Endodermal cell (in vitro differentiated cells): ENCODE results near the gene HACD2. TPM values are rescaled to one million over a fixed set of nuclear protein-coding genes. Genes with fewer than 3 reads are reported as not detected.

ENCODE experiments used
- DNase-seq: peaks from one replicate; pipeline ENCODE4 v3.0.0-alpha.2; 2017
- H3K27ac ChIP-seq: 2 replicates; pipeline ENCODE4 v1.5.1; 2013; ENCODE audit warnings: mild to moderate bottlenecking, low read depth, low read length, moderate library complexity
- H3K27me3 ChIP-seq: 2 replicates; pipeline ENCODE4 v1.6.1; 2013; ENCODE audit warnings: mild to moderate bottlenecking, low read length, moderate library complexity; ENCODE audit not compliant: insufficient read depth, control insufficient read depth, poor library complexity, severe bottlenecking
- H3K36me3 ChIP-seq: 2 replicates; pipeline ENCODE4 v1.7.0; 2013; ENCODE audit warnings: mild to moderate bottlenecking, low read length, moderate library complexity; ENCODE audit not compliant: control insufficient read depth, insufficient read depth
- H3K4me1 ChIP-seq: one replicate; pipeline ENCODE4 v1.7.0; 2013; ENCODE audit warnings: low read length; ENCODE audit not compliant: control insufficient read depth, insufficient read depth
- H3K4me3 ChIP-seq: 2 replicates; pipeline ENCODE4 v1.5.1; 2013; ENCODE audit warnings: mild to moderate bottlenecking, low read length, moderate library complexity
- H3K9ac ChIP-seq: 2 replicates; pipeline ENCODE4 v1.6.1; 2013; ENCODE audit warnings: mild to moderate bottlenecking, low read length, moderate library complexity; ENCODE audit not compliant: poor library complexity, severe bottlenecking; ENCODE audit errors: extremely low read depth
- H3K9me3 ChIP-seq: 2 replicates; pipeline ENCODE4 v1.6.1; 2013; ENCODE audit warnings: mild to moderate bottlenecking, low read length, moderate library complexity; ENCODE audit not compliant: control insufficient read depth
- H3K27ac Mint-ChIP-seq: 2 replicates; pipeline ENCODE4 v1.8.0; 2020; ENCODE audit warnings: mixed read lengths
- H3K27me3 Mint-ChIP-seq: 2 replicates; pipeline ENCODE4 v1.8.0; 2021; ENCODE audit warnings: mild to moderate bottlenecking, mixed read lengths; ENCODE audit not compliant: insufficient read depth
- H3K36me3 Mint-ChIP-seq: 2 replicates; pipeline ENCODE4 v1.8.0; 2020; ENCODE audit warnings: low read depth, mixed read lengths
- H3K4me1 Mint-ChIP-seq: 2 replicates; pipeline ENCODE4 v1.8.0; 2020; ENCODE audit warnings: mixed read lengths
- H3K4me3 Mint-ChIP-seq: 2 replicates; pipeline ENCODE4 v1.8.0; 2020; ENCODE audit warnings: mild to moderate bottlenecking, moderate library complexity, mixed read lengths
- H3K9me3 Mint-ChIP-seq: 2 replicates; pipeline ENCODE4 v1.8.0; 2020; ENCODE audit warnings: mild to moderate bottlenecking, mixed read lengths
- WGBS, 2 experiments: methylation state at CpG; one replicate each; pipeline versions ENCODE4 v1.1.5 to v1.1.7; 2013; ENCODE audit warnings: missing lambda C conversion rate in 2 of 2, mixed read lengths in 1 of 2; ENCODE audit not compliant: insufficient coverage in 1 of 2, insufficient read length in 1 of 2; 5-methylcytosine and 5-hydroxymethylcytosine counted together
- total RNA-seq, 2 donors: library from RNA; stranded (reverse); fragmentation: NEBNext Ultra II Directional in 1 of 2; extraction: Animal tissue kit (Norgen Biotek cat#: 25700) in 1 of 2; gene quantifications; 2 replicates in 1 of 2; 3 replicates in 1 of 2; pipeline ENCODE4 v1.2.1, GENCODE V29; 2021
- TF ChIP-seq, protein P1 (sequence below): fragments of 200-600 bp; sonication (generic); conservative IDR thresholded peaks from 2 replicates; pipeline ENCODE4 v1.5.0; 2021; ENCODE audit warnings: antibody characterized with exemption, mild to moderate bottlenecking

HACD2 gene
- total RNA-seq, 2 donors from 2014 or later, result 32.5 to 48.7 TPM

DNA sequence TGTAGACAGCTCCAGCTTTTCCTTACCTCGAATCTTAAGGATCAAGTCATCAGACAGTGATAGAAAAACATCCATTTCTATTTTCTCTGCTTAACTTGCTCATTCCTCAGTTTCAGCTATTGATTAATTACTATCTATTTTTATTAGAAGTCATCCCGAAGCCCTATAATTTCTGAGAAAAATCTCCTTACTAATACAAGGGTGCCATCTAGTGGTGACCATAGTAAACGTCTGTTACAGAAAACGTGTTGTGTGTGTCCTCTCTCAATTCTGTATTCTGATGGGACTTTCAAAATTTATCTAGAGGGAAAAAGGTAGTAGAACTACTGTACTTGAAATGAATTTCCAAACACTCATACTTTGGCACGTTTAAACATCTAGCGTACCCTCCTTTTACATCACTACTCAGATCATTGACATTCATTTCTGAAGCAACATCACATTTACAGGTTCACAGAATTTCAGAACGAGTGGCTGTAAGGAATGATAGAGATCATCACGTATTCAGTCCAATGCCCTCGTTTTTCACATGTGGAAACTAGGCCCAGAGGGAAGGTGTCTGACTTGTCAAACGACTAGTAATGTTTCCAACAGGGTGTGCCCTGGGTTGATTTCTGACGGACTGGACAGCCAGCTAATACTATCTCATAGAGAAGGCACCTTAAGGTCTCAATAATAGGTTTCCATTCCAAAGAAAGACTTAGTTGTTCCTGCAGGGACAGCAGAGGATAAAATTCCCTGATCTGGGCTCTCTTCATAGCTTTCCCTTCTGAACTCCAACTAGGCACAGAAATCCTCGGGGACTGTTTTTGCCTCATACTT lies 25.6 kb downstream of the HACD2 start:
- H3K4me1 Mint-ChIP-seq, result peaks cover 1% of the 10 kb centered on the region
- H3K4me1 ChIP-seq, result peaks cover 3% of the 10 kb centered on the region
- H3K27ac Mint-ChIP-seq, result no peak overlapping the region
- peaks cover 41% of the 10 kb centered on the region for H3K9me3 ChIP-seq
- H3K4me3 ChIP-seq, result no peak overlapping the region
- H3K4me3 Mint-ChIP-seq, result no peak overlapping the region
- H3K36me3 ChIP-seq, result peaks cover 70% of the 10 kb centered on the region
- no peaks in the 10 kb centered on the region for H3K27me3 Mint-ChIP-seq
- peaks cover 41% of the 10 kb centered on the region for H3K36me3 Mint-ChIP-seq
- H3K27ac ChIP-seq, result no peak overlapping the region
- no peak overlapping the region for H3K9ac ChIP-seq
- TF ChIP-seq, protein P1, sequence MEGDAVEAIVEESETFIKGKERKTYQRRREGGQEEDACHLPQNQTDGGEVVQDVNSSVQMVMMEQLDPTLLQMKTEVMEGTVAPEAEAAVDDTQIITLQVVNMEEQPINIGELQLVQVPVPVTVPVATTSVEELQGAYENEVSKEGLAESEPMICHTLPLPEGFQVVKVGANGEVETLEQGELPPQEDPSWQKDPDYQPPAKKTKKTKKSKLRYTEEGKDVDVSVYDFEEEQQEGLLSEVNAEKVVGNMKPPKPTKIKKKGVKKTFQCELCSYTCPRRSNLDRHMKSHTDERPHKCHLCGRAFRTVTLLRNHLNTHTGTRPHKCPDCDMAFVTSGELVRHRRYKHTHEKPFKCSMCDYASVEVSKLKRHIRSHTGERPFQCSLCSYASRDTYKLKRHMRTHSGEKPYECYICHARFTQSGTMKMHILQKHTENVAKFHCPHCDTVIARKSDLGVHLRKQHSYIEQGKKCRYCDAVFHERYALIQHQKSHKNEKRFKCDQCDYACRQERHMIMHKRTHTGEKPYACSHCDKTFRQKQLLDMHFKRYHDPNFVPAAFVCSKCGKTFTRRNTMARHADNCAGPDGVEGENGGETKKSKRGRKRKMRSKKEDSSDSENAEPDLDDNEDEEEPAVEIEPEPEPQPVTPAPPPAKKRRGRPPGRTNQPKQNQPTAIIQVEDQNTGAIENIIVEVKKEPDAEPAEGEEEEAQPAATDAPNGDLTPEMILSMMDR, result peak; percentile 85
- H3K9me3 Mint-ChIP-seq, result peaks cover 38% of the 10 kb centered on the region
- H3K27me3 ChIP-seq, result no peaks in the 10 kb centered on the region
- no peak for DNase-seq
- 59 to 66% methylated on average over 7 to 12 of the region's 12 CpGs for WGBS, 2 experiments

- H3K9me3 ChIP-seq, result peaks cover 52% of the 10 kb centered on the region
- Mint-ChIP-seq H3K9me3 (peaks cover 54% of the 10 kb centered on the region), H3K27ac (no peak overlapping the region), H3K4me3 (no peak overlapping the region), H3K27me3 (no peaks in the 10 kb centered on the region), H3K36me3 (peaks cover 79% of the 10 kb centered on the region), H3K4me1 (no peaks in the 10 kb centered on the region)
- H3K9ac ChIP-seq, result no peak overlapping the region
- peaks cover 80% of the 10 kb centered on the region for H3K36me3 ChIP-seq
- H3K27ac ChIP-seq, result no peak overlapping the region
- peak overlapping the region; percentile 18 for H3K4me3 ChIP-seq
- no peaks in the 10 kb centered on the region for H3K27me3 ChIP-seq
- 94 to 100% methylated on average over 1 of the region's 1 CpG for WGBS, 2 experiments
- TF ChIP-seq, protein P1, result no peak
- H3K4me1 ChIP-seq, result no peaks in the 10 kb centered on the region
- no peak for DNase-seq
Measured at GRCh38 chr3:123553536-123553935, 31.3 kb downstream of the HACD2 start.

DNA sequence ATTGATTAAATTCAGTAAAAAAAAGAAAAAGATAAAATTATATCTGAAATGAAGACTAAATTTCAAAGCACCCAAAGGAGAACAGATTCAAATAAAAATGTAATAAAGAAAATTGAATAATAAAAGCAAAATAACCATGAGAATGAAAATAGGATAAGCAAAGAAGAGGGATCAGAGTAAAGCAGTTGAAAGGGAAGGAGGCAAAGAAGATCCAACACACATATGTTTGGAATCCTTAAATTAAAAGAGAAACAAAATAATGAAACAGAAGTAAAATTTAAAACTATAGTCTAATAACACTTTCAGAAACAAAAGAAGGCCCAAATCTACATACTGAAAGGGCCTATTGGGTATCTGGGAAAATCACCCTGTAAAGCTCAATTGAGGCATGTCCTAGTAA lies 32.1 kb downstream of the HACD2 start:
- peaks cover 79% of the 10 kb centered on the region for H3K36me3 Mint-ChIP-seq
- H3K4me3 ChIP-seq, result no peak overlapping the region

More for the DNA sequence above, 32.1 kb downstream of the HACD2 start:
- Mint-ChIP-seq H3K27me3 (no peaks in the 10 kb centered on the region), H3K9me3 (peaks cover 51% of the 10 kb centered on the region), H3K4me3 (no peak overlapping the region), H3K27ac (no peak overlapping the region), H3K4me1 (no peaks in the 10 kb centered on the region)
- TF ChIP-seq, protein P1, result no peak
- Histone ChIP-seq H3K4me1 (no peaks in the 10 kb centered on the region), H3K27ac (no peak overlapping the region), H3K27me3 (no peaks in the 10 kb centered on the region), H3K9me3 (peaks cover 47% of the 10 kb centered on the region), H3K36me3 (peaks cover 78% of the 10 kb centered on the region), H3K9ac (no peak overlapping the region)
- DNase-seq, result no peak
